Endodermal cell (in vitro differentiated cells): ENCODE results near the gene TOMM34. TPM values are rescaled to one million over a fixed set of nuclear protein-coding genes. Genes with fewer than 3 reads are reported as not detected.

ENCODE experiments used
- DNase-seq: peaks from one replicate; pipeline ENCODE4 v3.0.0-alpha.2; 2017
- H3K27ac ChIP-seq: 2 replicates; pipeline ENCODE4 v1.5.1; 2013; ENCODE audit warnings: mild to moderate bottlenecking, low read depth, low read length, moderate library complexity
- H3K27me3 ChIP-seq: 2 replicates; pipeline ENCODE4 v1.6.1; 2013; ENCODE audit warnings: mild to moderate bottlenecking, low read length, moderate library complexity; ENCODE audit not compliant: insufficient read depth, control insufficient read depth, poor library complexity, severe bottlenecking
- H3K36me3 ChIP-seq: 2 replicates; pipeline ENCODE4 v1.7.0; 2013; ENCODE audit warnings: mild to moderate bottlenecking, low read length, moderate library complexity; ENCODE audit not compliant: control insufficient read depth, insufficient read depth
- H3K4me1 ChIP-seq: one replicate; pipeline ENCODE4 v1.7.0; 2013; ENCODE audit warnings: low read length; ENCODE audit not compliant: control insufficient read depth, insufficient read depth
- H3K4me3 ChIP-seq: 2 replicates; pipeline ENCODE4 v1.5.1; 2013; ENCODE audit warnings: mild to moderate bottlenecking, low read length, moderate library complexity
- H3K9ac ChIP-seq: 2 replicates; pipeline ENCODE4 v1.6.1; 2013; ENCODE audit warnings: mild to moderate bottlenecking, low read length, moderate library complexity; ENCODE audit not compliant: poor library complexity, severe bottlenecking; ENCODE audit errors: extremely low read depth
- H3K9me3 ChIP-seq: 2 replicates; pipeline ENCODE4 v1.6.1; 2013; ENCODE audit warnings: mild to moderate bottlenecking, low read length, moderate library complexity; ENCODE audit not compliant: control insufficient read depth
- H3K27ac Mint-ChIP-seq: 2 replicates; pipeline ENCODE4 v1.8.0; 2020; ENCODE audit warnings: mixed read lengths
- H3K27me3 Mint-ChIP-seq: 2 replicates; pipeline ENCODE4 v1.8.0; 2021; ENCODE audit warnings: mild to moderate bottlenecking, mixed read lengths; ENCODE audit not compliant: insufficient read depth
- H3K36me3 Mint-ChIP-seq: 2 replicates; pipeline ENCODE4 v1.8.0; 2020; ENCODE audit warnings: low read depth, mixed read lengths
- H3K4me1 Mint-ChIP-seq: 2 replicates; pipeline ENCODE4 v1.8.0; 2020; ENCODE audit warnings: mixed read lengths
- H3K4me3 Mint-ChIP-seq: 2 replicates; pipeline ENCODE4 v1.8.0; 2020; ENCODE audit warnings: mild to moderate bottlenecking, moderate library complexity, mixed read lengths
- H3K9me3 Mint-ChIP-seq: 2 replicates; pipeline ENCODE4 v1.8.0; 2020; ENCODE audit warnings: mild to moderate bottlenecking, mixed read lengths
- CTCF ChIP-seq: fragments of 200-600 bp; sonication (generic); conservative IDR thresholded peaks from 2 replicates; pipeline ENCODE4 v1.5.0; 2021; ENCODE audit warnings: antibody characterized with exemption, mild to moderate bottlenecking
- WGBS, 2 experiments: methylation state at CpG; one replicate each; pipeline versions ENCODE4 v1.1.5 to v1.1.7; 2013; ENCODE audit warnings: missing lambda C conversion rate in 2 of 2, mixed read lengths in 1 of 2; ENCODE audit not compliant: insufficient coverage in 1 of 2, insufficient read length in 1 of 2; 5-methylcytosine and 5-hydroxymethylcytosine counted together
- total RNA-seq, 2 donors: library from RNA; stranded (reverse); fragmentation: NEBNext Ultra II Directional in 1 of 2; extraction: Animal tissue kit (Norgen Biotek cat#: 25700) in 1 of 2; gene quantifications; 2 replicates in 1 of 2; 3 replicates in 1 of 2; pipeline ENCODE4 v1.2.1, GENCODE V29; 2021

The TOMM34 gene
- total RNA-seq, 2 donors from 2014 or later, result 43.6 to 43.9 TPM

GRCh38 chr20:44945261-44945660, 14.9 kb downstream of the TOMM34 start:
- Histone ChIP-seq H3K27ac (no peak overlapping the region), H3K9me3 (no peaks in the 10 kb centered on the region), H3K4me3 (no peak overlapping the region), H3K36me3 (peaks cover 97% of the 10 kb centered on the region), H3K4me1 (no peaks in the 10 kb centered on the region), H3K9ac (no peak overlapping the region), H3K27me3 (no peaks in the 10 kb centered on the region)
- DNase-seq, result no peak
- peaks cover 77% of the 10 kb centered on the region for H3K36me3 Mint-ChIP-seq
- H3K27ac Mint-ChIP-seq, result no peak overlapping the region
- H3K4me3 Mint-ChIP-seq, result no peak overlapping the region
- H3K9me3 Mint-ChIP-seq, result no peaks in the 10 kb centered on the region
- TF ChIP-seq CTCF, result no peak
- H3K27me3 Mint-ChIP-seq, result no peaks in the 10 kb centered on the region
- 88 to 93% methylated on average over 6 of the region's 6 CpGs for whole genome bisulfite sequencing, 2 experiments
- H3K4me1 Mint-ChIP-seq, result no peaks in the 10 kb centered on the region

- WGBS, 2 experiments, result 90 to 94% methylated on average over 2 to 3 of the region's 4 CpGs
- H3K27ac ChIP-seq, result no peak overlapping the region
- H3K9me3 Mint-ChIP-seq, result no peaks in the 10 kb centered on the region
- TF ChIP-seq CTCF, result no peak
- no peaks in the 10 kb centered on the region for H3K9me3 ChIP-seq
- H3K4me1 Mint-ChIP-seq, result no peaks in the 10 kb centered on the region
- H3K27me3 Mint-ChIP-seq, result no peaks in the 10 kb centered on the region
- H3K27ac Mint-ChIP-seq, result no peak overlapping the region
- H3K4me1 ChIP-seq, result no peaks in the 10 kb centered on the region
- no peak for DNase-seq
- peaks cover 73% of the 10 kb centered on the region for H3K36me3 Mint-ChIP-seq
- peaks cover 95% of the 10 kb centered on the region for H3K36me3 ChIP-seq
- no peak overlapping the region for H3K9ac ChIP-seq
- H3K4me3 ChIP-seq, result no peak overlapping the region
- no peaks in the 10 kb centered on the region for H3K27me3 ChIP-seq
- H3K4me3 Mint-ChIP-seq, result no peak overlapping the region
These were observed 16.4 kb downstream of the TOMM34 start for GRCh38 chr20:44943828-44944227.

GRCh38 chr20:44942264-44942973, 17.8 kb downstream of the TOMM34 start:
- H3K27me3 ChIP-seq, result no peaks in the 10 kb centered on the region
- Mint-ChIP-seq H3K4me3 (no peak overlapping the region), H3K36me3 (peaks cover 71% of the 10 kb centered on the region), H3K9me3 (no peaks in the 10 kb centered on the region), H3K4me1 (peaks cover 6% of the 10 kb centered on the region), H3K27ac (peak overlapping the region; percentile 62), H3K27me3 (no peaks in the 10 kb centered on the region)
- no peak overlapping the region for H3K9ac ChIP-seq
- no peaks in the 10 kb centered on the region for H3K9me3 ChIP-seq
- no peak overlapping the region for H3K4me3 ChIP-seq
- H3K4me1 ChIP-seq, result peaks cover 4% of the 10 kb centered on the region
- peak; percentile 63 for TF ChIP-seq CTCF
- peaks cover 95% of the 10 kb centered on the region for H3K36me3 ChIP-seq
- no peak overlapping the region for H3K27ac ChIP-seq
- WGBS, 2 experiments, result 78 to 92% methylated on average over 1 to 4 of the region's 4 CpGs
- peak; percentile 62 for DNase-seq
